Measurements from ENCODE around the gene DISC1.
"Not testable (repeated sequence)": the region's sequence is repeated elsewhere in the genome, so short reads cannot be mapped to it uniquely, and the experiment has no call there.

The DISC1 gene

GRCh38 chr1:231735941-231736340, 109.4 kb downstream of the DISC1 start:
- DNase-seq = no peak

- no peak for DNase-seq
These were observed 109.9 kb downstream of the DISC1 start for GRCh38 chr1:231736464-231736863.

- no peak for DNase-seq
These were observed 112.0 kb downstream of the DISC1 start for GRCh38 chr1:231738554-231738953.

- no peak for DNase-seq
These were observed 117.4 kb downstream of the DISC1 start for GRCh38 chr1:231743966-231744365.

GRCh38 chr1:231748760-231749415, 122.3 kb downstream of the DISC1 start:
- DNase-seq = no peak

GRCh38 chr1:231750296-231750695, 123.7 kb downstream of the DISC1 start:
- DNase-seq = no peak

- no peak for DNase-seq
These were observed 124.3 kb downstream of the DISC1 start for GRCh38 chr1:231750818-231751362.

- DNase-seq = no peak
These were observed 124.8 kb downstream of the DISC1 start for GRCh38 chr1:231751415-231751814.

GRCh38 chr1:231753313-231753712, 126.7 kb downstream of the DISC1 start:
- DNase-seq = no peak

GRCh38 chr1:231757101-231757404, 130.5 kb downstream of the DISC1 start:
- no peak for DNase-seq

GRCh38 chr1:231757759-231758158, 131.2 kb downstream of the DISC1 start:
- DNase-seq = no peak

GRCh38 chr1:231761252-231761651, 134.7 kb downstream of the DISC1 start:
- no peak for DNase-seq

GRCh38 chr1:231761747-231762541, 135.4 kb downstream of the DISC1 start:
- DNase-seq = no peak

- no peak for DNase-seq
These were observed 136.9 kb downstream of the DISC1 start for GRCh38 chr1:231763456-231763855.

- DNase-seq = not testable (repeated sequence)
These were observed 139.2 kb downstream of the DISC1 start for GRCh38 chr1:231765825-231766224.

GRCh38 chr1:231767471-231767870, 140.9 kb downstream of the DISC1 start:
- no peak for DNase-seq

GRCh38 chr1:231768416-231768815, 141.8 kb downstream of the DISC1 start:
- DNase-seq = no peak

- DNase-seq = no peak
These were observed 144.1 kb downstream of the DISC1 start for GRCh38 chr1:231770506-231771175.

- no peak for DNase-seq
These were observed 148.2 kb downstream of the DISC1 start for GRCh38 chr1:231774719-231775335.

GRCh38 chr1:231776010-231776756, 149.6 kb downstream of the DISC1 start:
- no peak for DNase-seq

GRCh38 chr1:231776757-231777062, 150.1 kb downstream of the DISC1 start:
- no peak for DNase-seq

- no peak for DNase-seq
These were observed 151.6 kb downstream of the DISC1 start for GRCh38 chr1:231778009-231778719.

Data from stimulated activated CD4-positive, alpha-beta T cell treated with anti-CD3 and anti-CD28 coated beads, Interleukin-15, amount 100 ng/mL, for 24 hours (primary cell).